GM12872 (cell line): ENCODE measurements around the gene CCDC88C.

Experiments used
- CTCF ChIP-seq: IDR thresholded peaks from 3 replicates; pipeline ENCODE4 v1.5.1; 2011; ENCODE audit warnings: low read depth, mild to moderate bottlenecking, low read length, moderate library complexity; ENCODE audit not compliant: insufficient read depth

Gene CCDC88C

GRCh38 chr14:91377700-91378652 is 39.6 kb downstream of the CCDC88C start:
- no peak for TF ChIP-seq CTCF

- TF ChIP-seq CTCF, result no peak
Measured at GRCh38 chr14:91376547-91377477, 40.8 kb downstream of the CCDC88C start.

- TF ChIP-seq CTCF, result no peak
Measured at GRCh38 chr14:91375720-91376452, 41.7 kb downstream of the CCDC88C start.

- TF ChIP-seq CTCF, result no peak
Measured at GRCh38 chr14:91374879-91375702, 42.5 kb downstream of the CCDC88C start.

- no peak for TF ChIP-seq CTCF
Measured at GRCh38 chr14:91374287-91374878, 43.2 kb downstream of the CCDC88C start.

- no peak for TF ChIP-seq CTCF
Measured at GRCh38 chr14:91373591-91374254, 43.9 kb downstream of the CCDC88C start.
